GM21367 (cell line): ENCODE results near the gene MMP14.
A peak's percentile ranks its signal among the peaks of the same experiment; 100 is the strongest.
"Not testable (repeated sequence)": the region's sequence is repeated elsewhere in the genome, so short reads cannot be mapped to it uniquely, and the experiment has no call there.

Experiments
- ATAC-seq: cut with Tn5 transposase; IDR thresholded peaks from one replicate; pipeline ENCODE4 v1.9.1; 2021; ENCODE audit not compliant: unreplicated experiment

The MMP14 gene

DNA sequence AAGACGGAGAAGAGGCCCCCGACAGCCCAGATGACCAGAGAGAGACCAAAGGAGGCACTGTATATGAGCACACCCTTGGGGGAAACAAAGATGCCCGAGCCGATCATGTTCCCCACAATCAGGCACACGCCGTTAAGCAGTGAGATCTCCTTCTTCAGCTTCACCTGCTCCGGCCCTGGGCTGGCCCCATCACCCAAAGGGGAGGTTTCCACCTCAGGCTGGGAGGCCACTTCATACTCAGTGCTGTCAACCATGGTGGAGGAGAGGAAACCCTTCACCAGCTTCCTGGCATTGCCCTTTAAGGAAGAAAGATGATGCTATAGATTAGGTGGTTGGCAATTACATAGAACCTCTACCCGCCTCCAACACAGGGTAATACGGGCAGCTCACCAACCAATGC, 23.2 kb upstream of the MMP14 start:
- no peak for ATAC-seq

DNA sequence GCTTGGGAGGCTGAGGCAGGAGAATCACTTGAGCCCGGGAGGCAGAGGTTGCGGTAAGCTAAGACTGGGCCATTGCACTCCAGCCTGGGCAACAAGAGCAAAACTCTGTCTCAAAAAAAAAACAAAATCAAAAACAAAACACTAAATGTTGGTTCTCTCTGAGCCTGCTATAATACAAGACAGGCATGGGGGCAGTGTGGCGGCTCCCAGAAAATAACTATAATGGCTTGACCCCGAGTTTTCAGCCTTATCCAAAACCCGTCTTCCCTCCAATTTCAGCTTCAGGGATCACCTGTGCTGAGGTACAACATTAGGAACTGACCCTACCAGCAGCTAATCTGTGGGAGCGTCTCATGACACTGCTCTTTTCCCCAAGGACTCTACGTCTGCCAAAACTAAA, 22.0 kb upstream of the MMP14 start:
- ATAC-seq: no peak

DNA sequence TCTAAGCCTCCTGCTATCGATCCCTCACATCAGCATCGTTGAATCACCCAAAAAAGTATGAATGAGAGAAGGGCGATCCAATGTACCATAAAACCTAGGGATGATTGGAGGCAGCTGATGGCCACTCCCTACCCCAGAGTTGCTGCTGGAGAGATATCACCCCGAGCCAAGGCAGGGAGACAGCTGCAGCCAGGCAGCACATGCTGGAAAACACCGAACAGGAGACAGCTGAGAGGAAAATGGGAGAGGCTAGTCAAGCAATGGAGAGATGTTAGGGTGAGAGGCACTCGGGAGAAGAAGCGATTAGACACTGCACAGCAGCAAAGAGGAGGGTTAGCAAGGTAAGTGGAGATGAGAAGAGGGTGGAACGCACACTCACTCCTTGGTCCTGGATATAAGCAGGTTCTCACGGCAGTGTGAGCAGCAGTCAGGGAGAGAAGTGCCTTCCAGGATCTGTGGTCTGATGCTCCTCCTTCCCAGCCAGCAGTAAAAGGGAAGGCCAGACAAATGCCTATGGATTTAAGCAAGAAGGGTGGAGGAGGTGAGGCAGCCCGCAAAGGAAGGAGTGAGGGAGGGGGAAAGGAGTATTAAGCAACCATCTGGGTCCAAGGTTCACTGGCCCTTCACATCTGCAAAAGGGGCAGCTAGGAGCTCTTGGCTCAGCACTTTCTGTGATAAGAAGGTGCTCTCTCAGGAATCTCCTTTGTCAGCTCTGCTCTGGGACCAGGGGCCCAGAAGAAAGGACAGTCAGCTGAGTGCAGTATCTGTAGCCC, 21.3 kb upstream of the MMP14 start, which contains the start of gene SLC7A7:
Gene SLC7A7 (minus strand): TSS at position 495 of the 773 bp plus-strand sequence. CDS start 2,037 bp downstream, outside the sequence.
- ATAC-seq: no peak

DNA sequence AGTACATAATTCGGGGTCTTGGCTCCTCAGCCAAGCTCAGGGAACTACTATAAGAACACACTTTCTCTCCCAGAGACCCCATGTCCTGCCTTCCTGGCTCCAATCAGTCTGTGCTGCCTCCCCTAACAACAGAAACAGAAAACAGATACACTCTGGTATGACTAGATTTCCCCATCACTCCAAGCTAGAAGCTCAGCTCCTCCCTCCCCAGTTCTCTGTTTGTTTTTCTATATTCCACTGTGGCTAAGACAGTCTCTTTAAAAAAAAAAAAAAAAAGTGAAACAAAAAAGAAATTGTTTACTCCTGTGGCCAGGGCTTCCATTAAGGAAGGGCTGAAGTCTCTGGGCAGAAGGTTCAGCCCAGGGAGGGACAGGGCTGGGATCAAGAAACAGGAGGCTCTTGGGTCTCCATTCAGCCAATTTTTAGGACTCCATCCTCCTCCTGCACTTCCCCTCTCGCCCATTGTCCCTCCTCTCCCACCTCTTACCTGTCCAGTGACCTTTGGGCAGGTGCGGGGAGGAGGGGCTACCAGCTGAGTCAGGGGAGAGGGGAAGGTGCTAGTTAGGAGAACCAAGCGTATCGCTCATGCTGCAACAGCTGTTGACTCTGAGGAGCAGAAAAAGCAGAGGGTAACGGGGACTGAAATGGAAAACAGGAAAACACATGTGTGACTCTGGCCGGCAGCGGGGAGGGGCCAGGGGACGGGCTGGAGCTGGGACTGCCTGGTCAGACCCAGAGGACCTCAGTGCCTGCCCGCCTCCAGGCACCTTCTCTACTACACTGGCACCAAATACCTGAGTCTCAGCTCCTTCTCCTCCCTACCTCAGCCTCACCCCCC, 17.0 kb upstream of the MMP14 start:
- no peak for ATAC-seq

DNA sequence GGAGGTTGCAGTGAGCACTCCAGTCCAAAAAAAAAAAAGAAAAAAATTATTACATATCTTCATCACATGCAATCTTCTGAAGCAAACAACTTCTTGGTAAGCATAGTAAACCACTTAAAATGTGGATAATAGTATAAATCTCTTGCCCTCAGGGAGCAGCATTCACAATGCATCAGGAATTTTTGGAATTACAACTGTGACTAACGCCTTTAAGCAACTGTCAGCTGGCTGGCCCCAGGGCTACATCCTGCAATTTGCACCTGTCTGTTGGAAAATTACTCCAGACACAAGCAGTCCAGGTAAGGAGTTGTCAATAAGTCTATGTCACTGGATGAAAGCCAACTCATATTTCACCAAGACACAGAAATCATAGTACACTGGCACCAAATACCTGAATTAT, 15.7 kb upstream of the MMP14 start:
- ATAC-seq: no peak

DNA sequence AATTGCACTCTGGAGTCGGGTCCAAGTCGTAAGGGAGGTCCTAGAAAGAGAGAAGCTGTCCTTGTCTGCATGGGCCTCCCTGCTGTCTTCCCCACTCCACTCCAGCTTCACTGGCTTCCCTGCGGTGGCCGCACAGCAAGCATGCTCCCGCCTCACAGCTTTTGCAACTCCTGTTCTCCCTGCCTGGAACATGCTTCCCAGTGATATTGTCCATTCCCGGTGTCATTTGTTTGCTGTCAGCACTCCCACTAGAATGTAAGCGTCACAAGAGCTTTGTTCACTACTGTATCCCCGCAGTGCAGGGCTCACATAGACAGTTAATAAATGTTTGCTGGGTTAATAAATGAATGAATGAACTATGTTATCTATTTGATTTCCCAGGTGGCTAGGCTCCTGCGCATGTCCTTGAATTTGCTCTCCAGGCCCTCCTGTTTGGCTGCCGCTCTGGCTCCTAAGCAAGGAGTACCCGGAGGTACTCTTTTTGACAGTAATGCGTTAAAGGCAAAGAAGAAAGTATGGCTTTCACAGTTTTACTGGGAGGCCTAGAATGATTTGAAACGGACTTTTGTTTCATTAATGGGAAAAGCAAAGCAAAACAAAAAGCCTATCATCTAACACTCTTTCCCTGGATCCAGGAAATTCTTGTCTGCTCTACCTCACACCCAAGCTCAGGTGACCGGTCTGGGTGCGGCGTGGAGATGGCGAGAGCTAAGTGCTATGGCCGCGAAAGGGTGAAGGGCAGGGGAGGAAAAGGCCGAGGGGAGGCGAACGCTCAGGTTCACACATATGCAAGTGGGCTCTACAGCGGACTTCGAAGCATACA, 15.0 kb upstream of the MMP14 start:
- ATAC-seq: no peak

DNA sequence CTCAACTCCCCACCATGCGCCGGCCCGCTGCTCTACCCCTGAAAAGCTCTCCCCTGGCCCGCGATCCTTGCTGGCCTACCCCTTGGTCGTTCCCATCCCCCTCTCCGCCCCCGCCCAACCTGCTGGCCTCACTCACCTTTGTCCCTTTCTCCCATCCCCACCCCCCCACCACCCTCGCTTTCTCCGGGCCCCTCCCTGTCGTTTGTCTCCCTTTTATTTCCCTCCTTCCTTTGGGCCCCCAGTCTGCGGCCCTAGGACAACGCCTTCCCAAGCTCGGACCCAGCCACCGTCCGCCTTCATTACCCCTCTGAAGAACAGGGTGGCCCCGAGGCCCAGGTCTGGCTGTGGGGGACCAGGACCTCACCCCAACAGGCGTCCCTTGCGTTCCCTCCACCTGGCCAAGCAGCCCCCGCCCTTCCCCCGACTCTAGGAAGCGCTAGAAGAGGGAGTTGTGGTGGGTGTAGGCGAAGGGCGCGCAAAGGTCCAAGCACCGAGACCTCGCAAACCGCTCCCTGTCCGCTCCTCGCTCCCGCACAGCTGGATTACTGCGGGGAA, 14.3 kb upstream of the MMP14 start:
- no peak for ATAC-seq

DNA sequence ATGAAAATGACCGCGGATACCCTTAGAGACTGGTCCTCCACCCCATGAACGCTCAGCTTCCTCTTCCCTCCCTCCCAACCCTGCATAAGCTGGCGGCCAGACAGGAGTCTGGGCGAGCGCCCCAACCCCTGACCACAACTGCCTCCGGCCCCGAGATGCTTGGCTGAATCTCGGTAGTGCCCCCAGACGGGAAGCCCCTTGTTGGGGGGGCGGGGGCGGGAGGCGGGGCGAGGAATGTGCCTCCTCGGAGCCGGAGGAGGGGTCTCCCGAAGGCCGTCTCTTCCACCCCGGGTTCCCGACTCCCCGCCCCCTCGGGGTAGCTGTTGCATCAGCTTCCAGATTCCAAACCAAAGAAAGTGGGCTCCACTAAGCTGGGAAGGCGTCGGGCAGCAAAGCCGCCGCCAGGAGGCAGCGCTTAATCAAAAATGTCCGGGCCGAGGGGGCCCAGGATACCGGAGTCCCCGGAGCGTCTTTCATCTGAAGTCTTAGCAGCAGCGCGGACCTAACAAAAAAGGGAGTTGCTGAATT, 13.8 kb upstream of the MMP14 start:
- ATAC-seq: peak; percentile 41

DNA sequence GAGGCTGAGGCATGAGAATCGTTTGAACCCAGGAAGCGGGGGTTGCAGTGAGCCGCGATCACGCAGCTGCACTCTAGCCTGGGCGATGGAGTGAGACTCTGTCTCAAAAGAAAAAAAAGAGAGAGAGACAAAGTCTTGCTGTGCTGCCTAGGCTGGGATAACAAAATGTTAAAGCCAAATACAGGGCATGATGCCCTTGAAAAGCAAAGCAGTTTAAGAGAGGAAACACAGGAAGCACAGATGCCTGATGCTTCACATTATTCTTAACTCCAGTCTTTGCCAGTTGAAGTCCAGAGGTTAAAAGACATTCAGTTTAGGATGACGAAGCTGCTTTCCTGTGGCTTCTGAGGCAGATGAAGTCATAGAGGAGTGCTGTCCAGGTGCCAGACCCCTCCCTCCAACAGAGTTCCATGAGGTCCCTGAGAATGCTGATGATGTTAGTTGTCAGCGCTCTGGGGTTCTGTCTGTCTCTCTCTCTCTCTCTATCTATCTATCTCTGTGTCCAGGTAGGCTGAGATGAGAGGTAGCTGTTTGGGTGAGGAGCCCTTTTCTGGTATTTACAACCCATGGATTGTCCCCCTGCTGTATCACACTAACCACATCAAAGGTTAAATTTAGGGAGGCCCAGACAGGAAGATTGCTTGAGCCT, 11.6 kb upstream of the MMP14 start:
- ATAC-seq: no peak

DNA sequence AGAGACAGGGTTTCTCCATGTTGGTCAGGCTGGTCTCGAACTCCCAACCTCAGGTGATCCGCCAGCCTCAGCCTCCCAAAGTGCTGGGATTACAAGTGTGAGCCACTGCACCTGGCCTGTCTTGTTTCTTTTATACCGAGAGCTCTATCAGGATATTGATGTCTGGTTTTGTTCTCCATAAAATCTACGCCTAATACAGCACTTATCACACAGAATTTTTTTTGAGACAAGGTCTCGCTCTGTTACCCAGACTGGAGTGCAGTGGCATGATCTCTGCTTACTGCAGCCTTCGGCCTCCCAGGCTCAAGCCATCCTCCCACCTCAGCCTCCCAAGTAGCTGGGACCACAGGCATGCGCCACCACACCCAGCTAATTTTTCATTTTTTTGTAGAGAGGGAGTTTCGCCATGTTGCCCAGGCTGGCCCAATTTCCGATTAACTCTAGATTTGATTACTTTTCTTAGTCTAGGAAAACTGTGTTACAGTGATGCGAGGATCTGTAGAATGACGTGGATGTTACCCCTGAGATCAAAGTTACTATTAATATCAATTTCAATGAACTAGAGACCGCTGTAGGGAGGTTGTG, 7.2 kb upstream of the MMP14 start:
- not testable (repeated sequence) for ATAC-seq

DNA sequence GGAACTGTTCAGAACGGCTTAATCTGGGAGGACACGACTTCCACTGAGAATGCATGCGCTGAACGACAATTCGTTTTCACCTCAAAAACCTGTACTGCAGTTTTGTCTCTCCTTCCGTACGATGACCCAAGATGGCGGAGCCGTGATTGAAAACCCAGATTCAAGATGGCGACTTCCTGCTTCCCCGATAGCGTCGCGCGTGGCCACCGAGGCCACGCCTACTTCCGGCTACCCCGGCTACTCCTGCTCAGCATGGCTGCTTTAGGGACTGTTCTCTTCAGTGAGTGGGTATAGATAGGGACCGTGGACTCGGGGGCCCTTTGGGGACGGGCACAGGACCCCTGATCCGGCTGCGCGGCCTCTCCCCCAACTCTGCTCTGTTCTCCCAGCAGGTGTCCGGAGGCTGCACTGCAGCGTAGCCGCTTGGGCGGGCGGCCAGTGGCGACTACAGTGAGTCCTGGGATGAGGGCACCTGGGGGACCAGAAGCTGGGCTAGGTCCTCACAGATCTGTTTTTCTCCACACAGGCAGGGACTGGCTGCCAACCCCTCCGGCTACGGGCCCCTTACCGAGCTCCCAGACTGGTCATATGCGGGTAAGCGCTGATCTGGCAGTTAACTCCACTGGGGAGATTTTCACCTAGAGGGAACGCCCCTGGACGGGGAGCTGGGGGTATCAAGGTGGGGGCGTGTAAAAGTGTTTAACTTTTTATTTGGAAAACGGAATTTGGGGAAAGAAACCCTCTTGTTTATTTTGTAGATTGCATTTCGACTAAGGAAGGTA, 6.5 kb upstream of the MMP14 start, which contains the start of gene MRPL52:
Gene MRPL52 (plus strand): TSS at position 227 of the 782 bp plus-strand sequence. CDS start 26 bp downstream, at position 253.
- peak; percentile 87 for ATAC-seq

DNA sequence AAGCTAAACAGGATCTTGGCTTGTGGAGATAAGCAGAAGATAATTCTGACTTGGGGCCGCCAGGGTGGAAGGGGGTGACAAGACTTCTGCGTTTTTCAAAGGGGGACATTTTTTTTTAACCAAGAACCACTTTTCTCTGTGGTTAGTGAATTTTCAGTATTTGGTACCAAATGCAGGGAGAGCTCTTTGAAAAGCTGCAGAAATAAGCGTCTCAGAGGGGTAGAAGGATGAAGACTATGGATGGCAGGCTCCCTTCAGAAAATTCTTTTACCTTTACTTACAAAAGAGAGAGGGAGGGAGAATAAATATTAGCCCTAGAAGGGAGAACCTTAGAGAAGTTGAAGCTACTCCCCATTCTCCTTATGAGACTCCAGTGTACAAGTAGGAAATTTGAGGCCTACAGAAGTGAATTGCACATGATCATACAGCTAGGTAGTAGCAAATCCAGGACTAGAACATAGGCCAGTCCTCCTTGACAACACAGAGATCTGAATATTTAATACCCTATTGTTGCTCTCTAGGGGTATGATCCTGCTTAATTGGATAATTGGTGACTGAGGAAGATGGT, 5.9 kb upstream of the MMP14 start:
- ATAC-seq: no peak

DNA sequence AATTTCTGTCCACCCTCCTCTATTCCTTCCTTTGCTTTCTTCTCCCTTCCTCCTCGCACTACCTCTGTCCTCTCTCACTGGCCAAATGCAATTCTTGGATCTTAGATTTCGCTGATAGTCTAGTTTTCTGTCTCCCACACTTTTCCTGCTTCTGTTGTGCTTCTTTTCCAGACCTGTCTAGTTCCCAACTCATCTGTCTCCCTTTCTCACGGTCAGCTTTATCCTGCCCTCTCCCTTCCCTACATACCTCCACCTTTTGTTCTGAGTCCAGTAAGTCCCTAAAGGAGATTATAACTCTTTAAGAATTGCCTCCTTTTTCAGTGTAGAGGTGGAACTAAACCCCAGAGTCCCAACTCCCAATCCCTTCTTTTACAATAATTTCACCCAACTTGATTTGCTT, 880 bp upstream of the MMP14 start:
- ATAC-seq: no peak

DNA sequence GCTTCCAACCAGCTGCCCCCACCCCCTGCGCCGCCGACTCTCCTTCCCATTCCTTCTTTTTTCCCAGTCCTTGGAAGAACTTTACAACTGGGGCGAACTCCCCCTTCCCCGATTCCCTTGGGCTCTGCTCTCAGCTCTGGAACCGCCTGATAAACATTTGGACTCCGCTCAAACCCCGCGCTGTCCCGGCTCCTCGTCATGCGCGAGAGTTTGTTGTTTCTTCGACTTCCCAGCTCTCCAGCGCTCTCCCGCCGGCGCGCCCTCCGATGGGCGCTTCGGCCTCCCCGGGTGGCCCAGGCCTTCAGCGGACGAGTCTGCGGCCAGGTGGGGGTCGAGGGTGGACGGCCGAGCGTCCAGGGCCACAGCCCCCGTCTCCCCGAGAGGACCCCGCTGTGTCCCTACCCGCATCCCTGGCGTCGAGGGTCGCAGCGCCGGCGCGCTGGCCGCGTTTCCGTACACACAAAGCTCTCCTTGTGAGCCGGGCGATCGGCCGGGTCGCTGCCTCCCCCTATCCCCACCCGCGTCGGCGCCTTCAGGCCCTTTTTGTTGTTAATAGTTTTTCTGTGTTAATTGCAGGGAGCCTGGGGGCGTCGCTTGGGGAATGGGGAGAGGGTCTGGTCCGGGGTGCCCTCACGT, 847 bp downstream of the MMP14 start:
- no peak for ATAC-seq

DNA sequence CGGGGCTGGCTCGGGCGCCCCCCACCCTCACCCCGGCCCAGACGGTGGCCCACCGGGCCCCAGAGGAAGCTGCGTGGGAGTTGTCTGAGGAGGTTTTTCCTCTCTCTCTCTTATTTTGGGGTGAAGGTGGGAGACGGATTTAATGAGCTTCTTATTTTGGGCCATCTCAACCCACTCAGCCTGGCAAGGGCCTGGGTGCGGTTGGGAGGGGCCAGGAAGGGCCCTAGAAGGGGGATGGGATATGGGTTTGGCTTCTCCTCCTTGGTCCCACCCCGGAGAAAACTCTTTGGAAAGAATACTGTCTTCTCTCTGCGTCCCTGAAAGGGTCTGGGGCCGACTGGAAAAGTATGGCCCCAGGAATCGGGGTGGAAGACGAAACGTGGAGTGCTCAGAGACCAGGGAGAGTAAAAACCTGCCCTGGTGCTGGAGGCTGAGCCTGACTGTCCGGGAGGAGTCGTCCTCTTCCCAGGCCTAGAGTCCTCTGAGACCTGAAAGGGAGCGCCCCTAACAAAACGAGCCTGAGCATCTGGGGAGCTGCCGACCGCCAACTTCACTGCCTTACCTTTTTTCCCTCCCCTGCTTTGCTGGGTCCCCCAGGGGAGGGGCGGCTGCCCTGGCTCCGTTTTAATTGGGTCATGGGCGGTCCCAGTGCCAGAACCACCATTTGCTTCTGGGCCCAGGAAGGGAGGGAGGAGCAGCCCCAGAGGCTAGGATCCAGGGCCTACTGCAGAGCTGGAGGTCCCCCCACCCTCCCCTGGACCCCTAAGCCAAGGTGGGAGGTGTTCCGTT, 1.6 kb downstream of the MMP14 start:
- no peak for ATAC-seq

DNA sequence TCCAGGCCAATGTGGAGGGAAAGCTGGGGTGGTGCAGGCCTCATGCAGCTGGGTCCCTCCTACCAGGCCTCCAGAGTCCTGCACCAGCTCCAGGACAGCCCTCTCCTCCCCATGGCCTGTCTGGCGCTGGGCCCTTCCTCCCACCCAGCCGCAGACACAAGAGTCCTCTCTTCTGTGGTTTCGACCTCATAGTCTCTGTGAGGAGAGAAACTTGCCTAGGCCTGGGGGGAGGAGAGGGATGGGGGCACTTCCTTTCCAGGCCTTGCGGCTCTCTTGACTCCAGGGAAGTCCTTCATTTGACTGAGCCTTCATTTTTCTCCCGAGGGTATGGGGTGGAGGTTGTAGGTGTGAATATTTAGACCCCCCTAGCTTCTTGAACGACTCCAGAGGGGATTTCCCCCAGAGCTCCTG, 2.3 kb downstream of the MMP14 start:
- ATAC-seq: no peak

DNA sequence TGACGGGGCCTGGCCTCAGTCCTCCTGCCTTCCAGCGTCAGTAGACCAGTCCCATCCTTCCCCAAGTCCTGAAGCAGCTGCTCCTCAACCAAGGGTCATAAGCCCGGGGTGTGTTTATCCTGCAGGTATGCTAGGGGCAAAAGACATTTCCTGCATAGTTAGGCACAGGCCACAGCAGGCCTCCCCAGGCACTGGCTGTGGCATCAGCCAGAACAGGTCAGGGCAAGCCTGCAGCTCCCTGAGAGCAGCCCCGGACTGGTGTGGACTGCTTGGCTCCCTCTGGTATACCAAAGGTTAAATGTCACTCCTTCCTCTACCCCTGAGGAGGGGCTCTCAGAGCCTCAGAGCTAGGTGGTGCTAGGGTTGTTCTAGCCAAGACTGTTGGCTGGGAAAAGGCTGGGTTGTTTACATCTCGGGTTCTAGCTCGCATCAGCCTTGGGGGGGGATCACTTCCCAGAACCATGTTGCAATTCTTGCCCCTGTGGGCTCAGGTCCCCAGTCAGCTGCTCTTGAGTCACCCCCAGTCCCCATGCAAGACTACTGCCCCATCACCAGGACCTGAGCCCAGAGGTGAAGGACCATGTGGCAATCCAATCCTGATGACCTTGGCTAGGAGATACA, 2.9 kb downstream of the MMP14 start:
- no peak for ATAC-seq
